Measurements from ENCODE around the gene C1S. TPM values are rescaled to one million over a fixed set of nuclear protein-coding genes. Genes with fewer than 3 reads are reported as not detected.

C1S gene
- total RNA-seq, 1 experiment from 2014 or later: not detected

- H3K36me3 ChIP-seq (ENCODE audit: insufficient read depth, low read length): no peaks in the 10 kb centered on the region
- H3K4me2 ChIP-seq (ENCODE audit: low read depth, low read length, poor library complexity, severe bottlenecking): no peak overlapping the region
- H3K9me2 ChIP-seq (replicated peaks; ENCODE audit: insufficient read depth, low read length): no peaks in the 10 kb centered on the region
- no peak for DNase-seq
- H4K20me1 ChIP-seq (ENCODE audit: insufficient read depth, low read depth, low read length): no peaks in the 10 kb centered on the region
- no peaks in the 10 kb centered on the region for H3K79me2 ChIP-seq (ENCODE audit: low read length)
- H3K27me3 ChIP-seq (ENCODE audit: low read length): no peaks in the 10 kb centered on the region
- H3K4me3 ChIP-seq (ENCODE audit: low read length): no peak overlapping the region
- no peak overlapping the region for H2AFZ ChIP-seq (ENCODE audit: low read length)
- no peaks in the 10 kb centered on the region for H3K4me1 ChIP-seq (ENCODE audit: low read length)
- H3K9me3 ChIP-seq (ENCODE audit: low read length): peaks cover 6% of the 10 kb centered on the region; the same call in 1 of the 2 replicates
- no peak overlapping the region for H3K9ac ChIP-seq (ENCODE audit: low read length)
- no peak overlapping the region for H3K27ac ChIP-seq (ENCODE audit: low read length)
Observed at GRCh38 chr12:7083125-7083524, 22.6 kb downstream of the C1S start.

GRCh38 chr12:7089196-7089871 is 28.8 kb downstream of the C1S start:
- Histone ChIP-seq H3K4me2 (ENCODE audit: low read depth, low read length, poor library complexity, severe bottlenecking) (no peak overlapping the region), H3K79me2 (ENCODE audit: low read length) (no peaks in the 10 kb centered on the region), H3K9me2 (replicated peaks; ENCODE audit: insufficient read depth, low read length) (no peaks in the 10 kb centered on the region), H3K27ac (ENCODE audit: low read length) (no peak overlapping the region), H3K36me3 (ENCODE audit: insufficient read depth, low read length) (no peaks in the 10 kb centered on the region), H3K27me3 (ENCODE audit: low read length) (no peaks in the 10 kb centered on the region), H3K4me1 (ENCODE audit: low read length) (peaks cover 7% of the 10 kb centered on the region), H2AFZ (ENCODE audit: low read length) (no peak overlapping the region), H4K20me1 (ENCODE audit: insufficient read depth, low read depth, low read length) (no peaks in the 10 kb centered on the region), H3K9ac (ENCODE audit: low read length) (no peak overlapping the region), H3K9me3 (ENCODE audit: low read length) (peaks cover 6% of the 10 kb centered on the region; the same call in 1 of the 2 replicates), H3K4me3 (ENCODE audit: low read length) (no peak overlapping the region)
- DNase-seq: no peak

- Histone ChIP-seq H3K9ac (ENCODE audit: low read length) (no peak overlapping the region), H2AFZ (ENCODE audit: low read length) (no peak overlapping the region), H3K9me2 (replicated peaks; ENCODE audit: insufficient read depth, low read length) (no peaks in the 10 kb centered on the region), H3K4me1 (ENCODE audit: low read length) (peaks cover 16% of the 10 kb centered on the region), H3K79me2 (ENCODE audit: low read length) (no peaks in the 10 kb centered on the region), H3K27ac (ENCODE audit: low read length) (no peak overlapping the region), H3K4me2 (ENCODE audit: low read depth, low read length, poor library complexity, severe bottlenecking) (no peak overlapping the region), H3K4me3 (ENCODE audit: low read length) (no peak overlapping the region), H3K36me3 (ENCODE audit: insufficient read depth, low read length) (no peaks in the 10 kb centered on the region), H4K20me1 (ENCODE audit: insufficient read depth, low read depth, low read length) (no peaks in the 10 kb centered on the region), H3K27me3 (ENCODE audit: low read length) (no peaks in the 10 kb centered on the region), H3K9me3 (ENCODE audit: low read length) (no peaks in the 10 kb centered on the region; the same call in 1 of the 2 replicates)
- no peak for DNase-seq
Observed at GRCh38 chr12:7090222-7090998, 29.9 kb downstream of the C1S start.

GRCh38 chr12:7091171-7091570 is 30.7 kb downstream of the C1S start:
- H3K9me3 ChIP-seq (ENCODE audit: low read length): no peaks in the 10 kb centered on the region
- H4K20me1 ChIP-seq (ENCODE audit: insufficient read depth, low read depth, low read length): no peaks in the 10 kb centered on the region
- no peak overlapping the region for H2AFZ ChIP-seq (ENCODE audit: low read length)
- no peak overlapping the region for H3K4me2 ChIP-seq (ENCODE audit: low read depth, low read length, poor library complexity, severe bottlenecking)
- no peaks in the 10 kb centered on the region for H3K36me3 ChIP-seq (ENCODE audit: insufficient read depth, low read length)
- H3K9me2 ChIP-seq (replicated peaks; ENCODE audit: insufficient read depth, low read length): no peaks in the 10 kb centered on the region
- H3K9ac ChIP-seq (ENCODE audit: low read length): no peak overlapping the region
- H3K27ac ChIP-seq (ENCODE audit: low read length): no peak overlapping the region
- H3K79me2 ChIP-seq (ENCODE audit: low read length): no peaks in the 10 kb centered on the region
- no peak for DNase-seq
- H3K4me1 ChIP-seq (ENCODE audit: low read length): peaks cover 22% of the 10 kb centered on the region
- H3K27me3 ChIP-seq (ENCODE audit: low read length): no peaks in the 10 kb centered on the region
- H3K4me3 ChIP-seq (ENCODE audit: low read length): no peak overlapping the region

GRCh38 chr12:7091660-7092228 is 31.2 kb downstream of the C1S start:
- H3K9me2 ChIP-seq (replicated peaks; ENCODE audit: insufficient read depth, low read length): no peaks in the 10 kb centered on the region
- no peaks in the 10 kb centered on the region for H4K20me1 ChIP-seq (ENCODE audit: insufficient read depth, low read depth, low read length)
- H3K27me3 ChIP-seq (ENCODE audit: low read length): no peaks in the 10 kb centered on the region
- no peaks in the 10 kb centered on the region for H3K9me3 ChIP-seq (ENCODE audit: low read length)
- no peaks in the 10 kb centered on the region for H3K36me3 ChIP-seq (ENCODE audit: insufficient read depth, low read length)
- H3K27ac ChIP-seq (ENCODE audit: low read length): no peak overlapping the region
- peaks cover 27% of the 10 kb centered on the region for H3K4me1 ChIP-seq (ENCODE audit: low read length)
- no peak overlapping the region for H3K9ac ChIP-seq (ENCODE audit: low read length)
- no peak for DNase-seq
- peak overlapping the region; percentile 38 for H3K4me2 ChIP-seq (ENCODE audit: low read depth, low read length, poor library complexity, severe bottlenecking)
- H3K79me2 ChIP-seq (ENCODE audit: low read length): no peaks in the 10 kb centered on the region
- H2AFZ ChIP-seq (ENCODE audit: low read length): no peak overlapping the region
- no peak overlapping the region for H3K4me3 ChIP-seq (ENCODE audit: low read length)

- peak; percentile 86 for DNase-seq
- no peak within 1 kb of the TSS for H3K4me3 ChIP-seq (ENCODE audit: low read length)
Observed at GRCh38 chr12:7092229-7092985, 31.9 kb downstream of the C1S start, which contains the start of gene C1R. TSS of gene C1R (minus strand) at chr12:7092445. CDS start at chr12:7092388, 57 bp downstream.

GRCh38 chr12:7092986-7093460 is 32.5 kb downstream of the C1S start:
- H3K4me2 ChIP-seq (ENCODE audit: low read depth, low read length, poor library complexity, severe bottlenecking): no peak overlapping the region

More at GRCh38 chr12:7092229-7092985, 31.9 kb downstream of the C1S start, which contains the start of gene C1R:
- H3K4me2 ChIP-seq (ENCODE audit: low read depth, low read length, poor library complexity, severe bottlenecking): peak within 1 kb of the TSS; percentile 38
- no peak within 1 kb of the TSS for H2AFZ ChIP-seq (ENCODE audit: low read length)
- H3K27ac ChIP-seq (ENCODE audit: low read length): no peak within 1 kb of the TSS
- H3K27me3 ChIP-seq (ENCODE audit: low read length): no peaks in the 10 kb centered on the region
- H4K20me1 ChIP-seq (ENCODE audit: insufficient read depth, low read depth, low read length): no peaks in the 10 kb centered on the region
- H3K79me2 ChIP-seq (ENCODE audit: low read length): no peaks in the 10 kb centered on the region
- no peaks in the 10 kb centered on the region for H3K9me3 ChIP-seq (ENCODE audit: low read length)
- H3K9ac ChIP-seq (ENCODE audit: low read length): peak within 1 kb of the TSS; percentile 24; the same call in 1 of the 2 replicates
- no peaks in the 10 kb centered on the region for H3K36me3 ChIP-seq (ENCODE audit: insufficient read depth, low read length)
- peaks cover 29% of the 10 kb centered on the region for H3K4me1 ChIP-seq (ENCODE audit: low read length)
- H3K9me2 ChIP-seq (replicated peaks; ENCODE audit: insufficient read depth, low read length): no peaks in the 10 kb centered on the region

More at GRCh38 chr12:7092986-7093460, 32.5 kb downstream of the C1S start:
- Histone ChIP-seq H3K36me3 (ENCODE audit: insufficient read depth, low read length) (no peaks in the 10 kb centered on the region), H3K9me2 (replicated peaks; ENCODE audit: insufficient read depth, low read length) (no peaks in the 10 kb centered on the region), H3K27ac (ENCODE audit: low read length) (no peak overlapping the region), H2AFZ (ENCODE audit: low read length) (no peak overlapping the region), H3K4me3 (ENCODE audit: low read length) (no peak overlapping the region), H3K9ac (ENCODE audit: low read length) (no peak overlapping the region), H4K20me1 (ENCODE audit: insufficient read depth, low read depth, low read length) (no peaks in the 10 kb centered on the region), H3K27me3 (ENCODE audit: low read length) (no peaks in the 10 kb centered on the region), H3K9me3 (ENCODE audit: low read length) (no peaks in the 10 kb centered on the region), H3K79me2 (ENCODE audit: low read length) (no peaks in the 10 kb centered on the region), H3K4me1 (ENCODE audit: low read length) (peaks cover 33% of the 10 kb centered on the region)
- DNase-seq: no peak

Measured in Karpas-422 (cell line).